Caki2 (cell line): ENCODE measurements around the gene IL1RAPL1. TPM values are rescaled to one million over a fixed set of nuclear protein-coding genes. Genes with fewer than 3 reads are reported as not detected.

Experiments
- DNase-seq: peaks from one replicate; pipeline ENCODE4 v3.0.0-alpha.2; 2015; ENCODE audit warnings: low read depth
- in situ Hi-C: cut with HindIII; loops from 2 replicates; pipeline ENCODE4 v1.10.0; 2016; ENCODE audit warnings: low sequenced_read_pairs, low pct_unique_long_range_greater_than_20kb, mixed read lengths
- total RNA-seq: library from RNA; depleted of rRNA; stranded (reverse); fragments of >200 nt; shearing (Covaris generic); gene quantifications from 2 replicates; pipeline ENCODE4 v1.2.3, GENCODE V29; 2014; ENCODE audit warnings: low replicate concordance

IL1RAPL1 gene
- total RNA-seq, 1 experiment from 2014 or later = 0.17 TPM

GRCh38 chrX:28610746-28611145, 23.5 kb downstream of the IL1RAPL1 start:
- in situ Hi-C loops = no loop called here
- DNase-seq = no peak

GRCh38 chrX:28613558-28613957, 26.3 kb downstream of the IL1RAPL1 start:
- in situ Hi-C loops = no loop called here
- DNase-seq = no peak

DNA sequence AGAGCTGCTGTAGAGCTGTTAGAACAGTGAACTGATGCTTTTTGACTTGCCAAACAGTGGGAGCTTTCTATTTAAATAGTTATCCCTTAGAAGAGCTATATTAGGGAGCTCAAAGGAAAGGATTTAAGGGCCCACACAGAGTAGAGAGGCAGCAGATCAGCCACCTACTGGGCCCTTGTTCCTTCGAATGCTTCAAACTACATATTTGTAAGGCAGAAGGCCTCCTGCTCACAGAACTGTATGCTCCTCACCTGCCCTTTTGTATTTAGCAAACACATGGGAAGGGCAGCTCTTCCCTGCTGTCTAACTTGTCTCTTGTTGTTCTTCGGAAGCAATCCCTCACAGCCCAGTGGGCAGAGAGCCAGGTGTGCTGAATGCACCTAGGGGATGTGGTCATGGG, 38.0 kb downstream of the IL1RAPL1 start:
- DNase-seq = no peak
- in situ Hi-C loops = no loop called here

GRCh38 chrX:28626515-28626914, 39.3 kb downstream of the IL1RAPL1 start:
- DNase-seq = no peak
- in situ Hi-C loops = no loop called here

GRCh38 chrX:28628120-28628519, 40.9 kb downstream of the IL1RAPL1 start:
- no peak for DNase-seq
- in situ Hi-C loops = no loop called here

- in situ Hi-C loops = no loop called here
These were observed 51.5 kb downstream of the IL1RAPL1 start for GRCh38 chrX:28638775-28639174.

DNA sequence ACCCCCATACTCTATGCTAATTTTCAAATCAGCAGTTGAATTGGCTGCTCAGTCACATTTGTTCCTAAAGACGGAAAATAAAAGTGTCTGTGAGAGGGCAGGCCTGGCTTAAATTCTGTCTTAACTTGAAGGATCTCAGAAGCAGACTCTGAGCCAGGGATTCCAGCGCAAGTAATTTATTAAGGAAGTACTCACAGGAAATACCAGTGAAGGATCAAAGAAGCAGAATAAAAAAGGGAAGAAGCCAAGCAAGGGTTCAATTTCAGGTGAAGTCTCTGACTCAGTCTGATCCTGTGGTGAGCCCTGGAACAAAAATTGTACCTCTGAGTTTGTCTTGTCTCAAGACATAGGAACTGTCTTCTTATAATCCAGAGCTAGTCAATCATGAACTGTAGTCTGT, 52.2 kb downstream of the IL1RAPL1 start:
- in situ Hi-C loops = no loop called here
- no peak for DNase-seq

More at GRCh38 chrX:28638775-28639174, 51.5 kb downstream of the IL1RAPL1 start:
- no peak for DNase-seq

DNA sequence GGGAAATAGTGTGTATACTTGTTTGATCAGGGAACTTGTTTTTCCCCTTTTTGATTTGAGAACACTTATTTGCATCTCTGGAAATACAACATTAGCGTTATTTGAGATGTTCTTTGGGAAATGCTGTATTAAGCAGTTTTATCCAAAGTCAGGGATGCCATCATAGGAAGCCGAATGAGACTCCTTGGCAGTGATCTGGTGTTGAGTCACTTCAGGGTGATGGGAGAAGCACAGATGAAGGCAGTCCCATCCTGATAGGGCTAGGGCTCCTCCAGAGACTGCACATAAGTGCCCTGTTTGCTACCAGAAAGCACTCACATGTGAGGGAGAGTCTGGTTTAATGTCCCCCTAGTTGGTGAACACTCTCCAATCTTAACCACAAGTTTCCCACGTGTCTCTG, 62.3 kb downstream of the IL1RAPL1 start:
- in situ Hi-C loops = no loop called here

GRCh38 chrX:28651186-28651585, 63.9 kb downstream of the IL1RAPL1 start:
- in situ Hi-C loops = no loop called here
- no peak for DNase-seq

More for the DNA sequence above, 62.3 kb downstream of the IL1RAPL1 start:
- DNase-seq = no peak

- no peak for DNase-seq
- in situ Hi-C loops = no loop called here
These were observed 72.0 kb downstream of the IL1RAPL1 start for GRCh38 chrX:28659269-28659668.

DNA sequence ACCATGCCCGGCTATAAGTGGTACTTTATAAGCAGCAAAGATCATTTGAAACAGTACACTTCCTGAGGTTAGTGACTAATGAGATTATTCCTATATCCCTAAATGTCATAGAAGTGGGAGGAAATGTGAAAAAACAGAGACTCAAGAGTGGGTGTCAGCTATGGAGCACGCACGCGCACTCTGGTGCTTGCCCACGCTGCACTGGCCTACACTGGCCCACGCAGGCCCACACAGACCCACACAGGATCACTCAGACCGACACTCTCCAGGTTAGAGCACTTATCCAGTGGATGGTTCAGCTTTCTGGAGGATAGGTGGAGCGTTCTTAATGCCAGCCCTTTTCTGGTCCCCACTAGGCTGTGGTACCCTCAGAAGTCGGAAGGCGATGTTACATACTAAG, 78.5 kb downstream of the IL1RAPL1 start:
- DNase-seq = no peak
- in situ Hi-C loops = no loop called here

DNA sequence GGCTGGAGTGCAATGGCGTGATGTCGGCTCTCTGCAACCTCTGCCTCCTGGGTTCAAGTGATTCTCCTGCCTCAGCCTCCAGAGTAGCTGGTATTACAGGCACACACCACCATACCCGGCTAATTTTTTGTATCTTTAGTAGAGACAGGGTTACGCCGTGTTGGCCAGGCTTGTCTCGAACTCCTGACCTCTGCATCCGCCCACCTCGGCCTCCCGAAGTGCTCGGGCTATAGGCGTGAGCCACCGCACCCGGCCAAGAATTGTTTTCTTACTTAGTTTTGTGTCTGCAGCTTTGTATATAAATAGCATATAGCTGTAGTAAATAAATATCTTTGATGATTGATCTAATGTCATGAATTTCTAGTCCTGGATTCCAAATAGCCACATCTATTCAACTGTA, 81.1 kb downstream of the IL1RAPL1 start:
- DNase-seq = no peak
- in situ Hi-C loops = no loop called here

DNA sequence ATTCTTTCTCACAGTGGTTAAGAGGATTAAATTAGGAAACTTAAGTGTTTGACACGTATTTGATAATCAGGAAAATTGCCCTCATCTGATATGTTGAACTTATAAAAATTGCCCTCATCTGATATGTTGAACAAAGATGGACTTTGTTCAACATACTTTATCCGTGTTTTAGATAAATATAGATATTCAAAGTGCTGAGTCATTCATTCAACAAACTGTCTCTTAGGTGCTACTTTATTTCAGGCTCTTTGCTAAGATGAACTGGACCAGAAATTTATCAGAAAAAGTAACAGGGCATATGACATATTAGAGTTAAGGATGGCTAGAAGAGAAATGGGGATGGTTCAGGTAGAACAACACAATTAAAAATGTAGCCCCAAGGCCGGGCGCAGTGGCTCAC, 81.7 kb downstream of the IL1RAPL1 start:
- no peak for DNase-seq
- in situ Hi-C loops = no loop called here

- DNase-seq = no peak
- in situ Hi-C loops = no loop called here
These were observed 82.8 kb downstream of the IL1RAPL1 start for GRCh38 chrX:28670074-28670473.

GRCh38 chrX:28675173-28675572, 87.9 kb downstream of the IL1RAPL1 start:
- no peak for DNase-seq
- in situ Hi-C loops = no loop called here

- in situ Hi-C loops = no loop called here
- no peak for DNase-seq
These were observed 105.9 kb downstream of the IL1RAPL1 start for GRCh38 chrX:28693101-28693500.

DNA sequence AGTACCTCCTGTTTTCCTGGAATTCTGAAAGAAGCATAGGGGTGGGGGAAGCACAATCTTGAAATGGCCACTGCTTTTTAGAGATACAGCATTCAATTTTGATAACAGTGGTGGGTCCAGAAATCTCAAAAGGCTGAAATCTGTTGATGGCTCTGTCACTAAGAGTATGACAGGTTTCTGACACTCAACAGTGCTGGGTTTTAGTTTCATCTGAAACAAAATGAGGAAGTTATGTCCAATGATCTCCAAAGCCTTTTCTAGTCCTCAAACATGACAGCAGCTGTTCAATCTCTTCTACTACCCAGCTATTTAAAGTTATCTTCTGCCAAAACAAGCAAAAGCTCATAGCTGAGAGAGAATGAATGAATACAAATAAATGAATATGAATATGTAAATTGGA, 110.5 kb downstream of the IL1RAPL1 start:
- no peak for DNase-seq
- in situ Hi-C loops = no loop called here

- no peak for DNase-seq
- in situ Hi-C loops = no loop called here
These were observed 114.0 kb downstream of the IL1RAPL1 start for GRCh38 chrX:28701222-28701621.

- in situ Hi-C loops = no loop called here
- DNase-seq = no peak
These were observed 119.7 kb downstream of the IL1RAPL1 start for GRCh38 chrX:28706964-28707363.

GRCh38 chrX:28709421-28709820, 122.2 kb downstream of the IL1RAPL1 start:
- no peak for DNase-seq
- in situ Hi-C loops = no loop called here

GRCh38 chrX:28717864-28718263, 130.6 kb downstream of the IL1RAPL1 start:
- in situ Hi-C loops = no loop called here
- no peak for DNase-seq
